NCI-H1092 (cell line): ENCODE data around the gene EXOC7.
"Not testable (repeated sequence)": the region's sequence is repeated elsewhere in the genome, so short reads cannot be mapped to it uniquely, and the experiment has no call there.

Source experiments
- DNase-seq: peaks from one replicate; lab custom pipeline; 2025; lab: John Stamatoyannopoulos, UW

Gene EXOC7

DNA sequence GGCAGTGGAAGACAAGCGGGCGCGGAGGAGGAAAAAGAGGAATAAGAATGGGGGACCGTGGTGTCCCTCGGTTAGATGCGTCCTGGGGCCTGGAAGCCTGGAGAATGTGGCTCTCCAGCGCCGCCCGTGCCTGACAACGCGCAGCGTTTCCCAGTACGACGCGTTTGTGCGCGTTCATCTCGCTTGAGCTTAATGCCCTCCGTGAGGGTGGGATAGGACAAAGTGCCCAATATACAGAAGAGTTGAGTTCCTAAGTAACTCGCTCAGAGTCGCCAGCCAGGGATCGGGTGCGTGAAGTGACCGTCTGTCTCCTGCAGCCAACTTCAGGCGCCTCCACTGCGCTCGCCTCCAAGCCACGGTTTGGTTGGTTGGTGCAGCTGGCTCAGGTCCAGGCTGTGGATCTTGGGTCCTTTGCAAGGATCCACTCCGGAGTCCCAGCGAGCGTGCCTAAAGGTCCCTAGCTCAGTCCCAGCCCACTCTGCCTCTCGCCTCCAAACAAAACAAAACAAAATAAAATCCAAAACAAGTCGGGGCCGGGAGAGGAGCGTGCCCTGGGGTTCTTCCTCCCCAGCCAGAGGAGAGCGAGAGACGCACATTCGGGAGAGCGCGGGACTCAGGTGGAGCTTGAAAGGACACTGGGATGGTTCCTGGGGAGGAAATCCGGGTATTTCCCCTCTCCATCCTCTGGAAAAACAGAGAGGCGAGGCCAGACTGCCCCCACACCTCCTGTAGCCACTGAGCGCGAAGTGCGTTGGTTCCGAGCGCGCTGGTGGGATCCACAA lies 28.0 kb downstream of the EXOC7 start:
- no peak for DNase-seq

DNA sequence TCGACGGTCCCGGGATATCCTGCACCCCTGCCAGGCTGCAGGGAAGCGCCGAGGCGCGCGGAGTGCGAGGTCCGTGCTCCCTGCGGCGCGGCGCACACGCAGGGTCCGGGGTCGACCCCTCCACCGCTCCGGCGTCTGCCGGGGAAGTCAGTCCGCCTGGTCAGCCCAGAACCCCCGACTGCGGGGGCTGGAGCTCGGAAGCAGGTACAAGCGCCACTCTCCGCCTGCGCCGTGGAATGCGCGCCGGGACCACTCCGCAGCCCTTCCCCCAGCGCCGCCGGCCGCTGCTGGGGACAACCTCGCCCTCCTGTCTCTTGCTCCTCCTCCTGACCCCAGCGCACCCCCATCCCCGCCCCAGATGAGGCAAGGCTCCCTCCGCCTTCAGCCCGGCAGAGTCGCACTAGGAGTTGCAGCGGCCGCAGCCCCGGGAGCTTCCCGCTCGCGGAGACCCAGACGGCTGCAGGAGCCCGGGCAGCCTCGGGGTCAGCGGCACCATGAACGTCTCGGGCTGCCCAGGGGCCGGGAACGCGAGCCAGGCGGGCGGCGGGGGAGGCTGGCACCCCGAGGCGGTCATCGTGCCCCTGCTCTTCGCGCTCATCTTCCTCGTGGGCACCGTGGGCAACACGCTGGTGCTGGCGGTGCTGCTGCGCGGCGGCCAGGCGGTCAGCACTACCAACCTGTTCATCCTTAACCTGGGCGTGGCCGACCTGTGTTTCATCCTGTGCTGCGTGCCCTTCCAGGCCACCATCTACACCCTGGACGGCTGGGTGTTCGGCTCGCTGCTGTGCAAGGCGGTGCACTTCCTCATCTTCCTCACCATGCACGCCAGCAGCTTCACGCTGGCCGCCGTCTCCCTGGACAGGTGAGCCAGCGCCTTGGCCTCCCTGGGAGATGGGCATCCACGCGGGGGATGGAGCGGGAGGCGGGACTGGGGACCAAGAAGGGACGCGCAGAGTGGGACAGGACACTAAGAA lies 28.9 kb downstream of the EXOC7 start, which contains the start of gene GALR2:
GALR2 (plus strand) TSS at position 392 of the 974 bp plus-strand sequence; CDS start at position 495, 103 bp downstream.
- no peak for DNase-seq

DNA sequence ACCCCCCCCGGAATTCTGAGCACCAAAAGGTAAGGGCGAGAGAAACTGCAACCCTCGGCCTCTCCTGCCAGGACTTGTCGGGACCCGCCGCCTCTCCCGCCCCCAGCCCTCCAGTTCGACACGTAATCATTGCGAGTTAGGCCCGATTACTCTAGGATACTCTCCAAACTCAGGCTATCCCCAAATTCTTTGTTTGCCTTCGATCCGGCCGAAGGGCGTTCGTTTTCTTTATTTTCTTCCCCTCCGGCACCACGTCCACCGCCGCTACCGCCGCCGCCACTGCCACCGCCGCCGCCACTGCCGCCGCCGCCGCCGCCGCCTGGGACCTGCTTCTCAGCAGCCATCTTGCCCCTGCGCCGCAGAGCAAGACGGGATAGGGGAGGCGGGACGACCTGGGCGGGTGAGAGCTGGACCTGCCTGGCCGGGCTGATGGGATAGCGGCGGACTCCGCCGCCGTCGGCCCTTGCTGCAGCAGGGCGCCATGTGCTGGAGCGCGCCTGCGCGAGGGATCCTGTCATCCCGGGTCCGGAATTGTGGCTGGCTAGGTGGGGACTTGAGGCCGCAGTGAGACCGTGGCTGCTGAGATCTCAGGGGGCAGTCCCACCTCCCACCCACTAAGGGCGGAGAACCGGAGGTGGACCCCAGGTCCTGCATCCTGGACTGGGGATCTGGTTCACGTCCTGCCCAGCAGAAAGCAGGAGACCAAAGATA lies 31.3 kb downstream of the EXOC7 start, which contains the start of gene SRP68:
SRP68 (minus strand) TSS at position 370 of the 711 bp plus-strand sequence; CDS start at position 344, 26 bp downstream.
- peak; percentile 86 for DNase-seq

DNA sequence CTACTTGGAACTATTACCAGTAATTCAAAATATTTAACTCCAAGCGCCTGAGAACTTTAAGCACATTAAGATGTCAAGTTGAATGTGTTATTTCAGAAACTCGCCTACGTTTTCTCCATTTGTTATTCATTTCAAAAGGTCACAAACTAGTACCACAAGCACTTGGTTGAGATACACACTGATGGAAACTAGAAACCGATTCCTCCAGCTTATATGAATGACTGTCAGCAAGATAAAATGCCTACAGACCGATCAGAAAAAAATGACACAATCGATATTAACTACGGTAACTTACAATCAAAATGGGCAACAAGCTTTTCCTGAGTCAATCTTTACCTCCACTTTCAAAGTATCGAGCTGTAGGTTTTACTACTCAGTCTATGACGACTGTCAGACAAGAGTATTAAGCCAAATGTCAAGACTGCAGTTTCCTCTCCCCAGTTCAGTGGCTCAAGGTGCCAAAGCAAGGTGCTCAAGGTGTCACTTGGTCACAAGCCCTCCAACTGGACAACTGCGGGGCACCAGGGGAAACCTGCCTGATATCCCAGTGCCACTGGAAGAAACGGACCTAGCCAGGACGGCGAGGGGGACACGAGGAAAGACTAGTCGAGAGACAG lies 31.9 kb downstream of the EXOC7 start:
- no peak for DNase-seq

DNA sequence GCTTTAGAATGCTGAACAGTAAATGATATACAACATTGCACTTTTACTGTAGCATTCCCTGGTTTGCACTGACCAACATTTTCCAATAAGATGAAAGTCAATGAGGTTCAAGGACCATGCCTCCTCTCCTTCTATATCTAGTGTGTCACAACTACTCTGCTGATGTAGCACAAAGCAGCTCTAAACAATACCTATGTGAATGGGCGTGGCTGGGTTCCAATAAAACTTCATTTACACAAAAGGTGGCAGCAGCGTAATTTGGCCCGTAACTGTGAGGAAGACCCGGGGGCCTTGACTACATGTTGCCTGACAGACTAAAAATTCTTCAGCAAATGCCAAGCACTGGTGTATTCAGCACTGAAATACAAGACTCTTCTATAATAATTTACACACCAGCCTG lies 37.8 kb downstream of the EXOC7 start:
- no peak for DNase-seq

DNA sequence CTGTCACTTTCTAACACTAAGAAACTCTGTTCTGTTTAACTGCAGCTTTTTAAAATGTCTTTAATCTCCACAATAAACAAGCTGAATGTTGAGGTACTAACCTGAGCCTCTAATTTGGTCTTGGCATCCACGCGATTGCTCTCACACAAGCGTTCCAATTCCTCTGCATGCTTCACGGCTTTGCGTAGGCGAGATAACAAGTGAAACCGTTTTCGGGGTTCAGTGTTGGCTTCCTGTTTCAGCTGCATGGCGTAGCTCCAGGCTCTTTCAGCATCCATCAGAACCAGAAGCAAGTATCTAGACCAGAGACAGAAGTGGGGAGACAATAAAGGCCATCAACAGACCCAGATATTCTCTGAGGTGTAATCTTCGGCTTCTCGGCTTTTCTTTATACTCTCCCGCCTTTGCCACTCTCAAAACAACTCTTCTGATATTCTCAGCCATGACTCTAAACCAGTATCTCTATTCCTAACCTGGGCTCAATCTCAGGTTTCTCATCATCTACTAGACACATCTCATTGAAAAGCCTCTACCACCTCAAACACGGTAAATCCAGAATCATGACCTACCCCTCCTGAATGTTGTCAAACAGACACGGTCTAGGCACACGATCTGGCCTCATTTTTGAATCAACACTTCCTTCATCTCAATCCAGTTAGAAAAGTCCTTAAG lies 39.6 kb downstream of the EXOC7 start:
- DNase-seq: no peak

DNA sequence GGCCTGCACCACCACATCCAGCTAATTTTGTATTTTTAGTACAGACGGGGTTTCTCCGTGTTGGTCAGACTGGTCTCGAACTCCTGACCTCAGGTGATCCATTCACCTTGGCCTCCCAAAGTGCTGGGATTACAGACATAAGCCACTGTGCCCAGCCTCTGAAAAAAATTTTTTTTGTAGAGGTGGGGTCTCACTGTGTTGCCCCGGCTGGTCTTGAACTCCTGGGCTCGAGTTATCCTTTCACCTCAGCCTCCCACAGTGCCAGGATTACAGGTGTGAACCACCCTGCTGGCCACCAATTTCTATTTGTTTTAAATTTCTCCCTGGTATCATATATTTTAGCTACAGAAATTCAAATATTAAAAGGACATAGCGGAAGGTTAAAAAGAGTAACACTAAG lies 45.3 kb downstream of the EXOC7 start:
- not testable (repeated sequence) for DNase-seq

DNA sequence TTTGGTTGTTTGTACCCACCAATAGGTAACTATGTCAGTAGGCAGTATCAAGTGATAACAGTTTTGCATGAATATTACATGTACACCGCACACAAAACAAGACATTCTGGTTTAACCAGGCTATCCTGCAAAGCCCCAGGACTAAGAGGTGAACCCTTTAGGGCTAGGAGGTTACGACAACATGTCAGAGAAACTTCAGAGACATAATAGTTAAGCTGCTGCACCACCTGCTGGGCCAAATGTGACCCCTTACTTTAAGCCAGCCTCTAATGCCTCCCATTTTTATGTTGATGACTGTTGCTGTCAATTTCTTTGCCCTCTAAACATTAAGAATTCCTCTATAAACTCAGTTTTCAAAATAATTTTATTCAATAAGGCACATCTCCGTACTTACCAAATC lies 46.7 kb downstream of the EXOC7 start:
- no peak for DNase-seq

DNA sequence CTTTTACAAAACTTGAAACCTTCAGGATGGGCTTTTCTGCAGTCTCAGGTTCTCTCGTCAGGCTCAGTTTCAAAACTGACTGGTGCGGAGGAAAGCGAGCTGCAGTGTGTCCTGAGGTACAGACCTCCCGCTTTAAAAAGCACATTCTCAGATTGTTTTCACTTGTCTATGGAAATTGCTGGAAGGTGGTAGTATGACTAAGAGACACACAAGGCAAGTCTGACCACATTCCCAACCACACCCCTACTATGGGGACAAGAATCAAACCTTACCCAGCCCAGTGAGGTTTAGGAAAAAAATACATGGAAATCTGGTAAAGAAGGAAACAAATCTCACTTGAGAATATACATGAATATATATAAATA lies 49.5 kb downstream of the EXOC7 start:
- DNase-seq: no peak

DNA sequence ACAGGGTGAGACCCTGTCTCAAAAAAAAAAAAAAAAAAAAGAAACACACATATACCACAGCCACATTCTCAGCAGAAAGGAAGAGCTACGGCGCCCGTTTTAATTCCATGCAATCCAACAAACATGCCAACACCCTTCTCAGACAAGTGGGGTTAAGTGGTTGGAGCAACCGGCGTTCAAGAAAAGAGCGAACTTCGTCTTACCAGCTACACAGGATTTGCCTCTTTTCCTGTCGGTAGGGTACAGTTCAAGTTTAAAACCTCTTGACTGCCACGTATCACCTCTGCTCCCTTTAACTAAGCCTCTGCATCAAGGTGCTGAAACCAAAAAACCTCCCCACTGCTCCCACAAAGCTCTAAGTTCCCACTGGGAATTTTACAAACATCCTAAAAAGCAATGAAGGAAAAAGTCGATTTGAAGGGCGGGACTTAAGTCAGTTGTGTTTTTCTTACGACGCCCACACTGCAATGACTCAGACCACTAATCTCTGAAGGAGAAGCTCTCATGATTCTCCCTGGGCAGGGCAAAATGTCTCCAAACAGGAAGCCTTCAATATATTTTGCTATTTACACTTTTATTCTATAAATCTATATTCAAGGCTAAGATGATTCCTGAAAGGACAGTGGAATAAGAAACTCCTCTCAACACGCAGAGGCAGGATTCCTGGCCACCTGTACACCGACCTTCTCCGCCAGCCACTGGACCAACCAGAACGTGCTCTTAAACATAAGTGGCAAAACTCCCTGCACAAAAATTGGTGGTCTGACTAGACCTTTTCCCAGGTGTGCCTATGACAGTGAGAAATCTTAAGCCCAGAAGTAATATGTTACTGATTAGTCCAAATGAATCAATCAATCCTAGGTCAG lies 50.1 kb downstream of the EXOC7 start:
- DNase-seq: no peak

DNA sequence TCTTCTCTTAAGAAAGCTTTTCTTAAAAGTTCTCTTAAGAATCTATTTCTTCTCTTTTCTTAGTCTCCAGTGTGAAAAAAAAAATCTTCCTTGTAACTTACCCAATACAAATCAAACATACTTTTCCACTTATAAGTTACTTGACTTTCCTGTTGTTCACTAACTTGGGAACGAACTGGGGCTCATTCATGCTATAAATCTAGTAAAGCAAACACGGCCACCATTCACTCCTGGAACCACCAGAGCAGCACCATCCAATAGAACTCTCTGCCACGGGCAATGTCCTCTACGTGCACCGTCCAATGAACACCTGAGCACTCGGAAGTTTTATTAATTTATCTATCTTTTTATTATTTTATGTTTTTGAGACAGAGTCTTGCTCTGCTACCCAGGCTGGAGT lies 52.0 kb downstream of the EXOC7 start:
- no peak for DNase-seq

DNA sequence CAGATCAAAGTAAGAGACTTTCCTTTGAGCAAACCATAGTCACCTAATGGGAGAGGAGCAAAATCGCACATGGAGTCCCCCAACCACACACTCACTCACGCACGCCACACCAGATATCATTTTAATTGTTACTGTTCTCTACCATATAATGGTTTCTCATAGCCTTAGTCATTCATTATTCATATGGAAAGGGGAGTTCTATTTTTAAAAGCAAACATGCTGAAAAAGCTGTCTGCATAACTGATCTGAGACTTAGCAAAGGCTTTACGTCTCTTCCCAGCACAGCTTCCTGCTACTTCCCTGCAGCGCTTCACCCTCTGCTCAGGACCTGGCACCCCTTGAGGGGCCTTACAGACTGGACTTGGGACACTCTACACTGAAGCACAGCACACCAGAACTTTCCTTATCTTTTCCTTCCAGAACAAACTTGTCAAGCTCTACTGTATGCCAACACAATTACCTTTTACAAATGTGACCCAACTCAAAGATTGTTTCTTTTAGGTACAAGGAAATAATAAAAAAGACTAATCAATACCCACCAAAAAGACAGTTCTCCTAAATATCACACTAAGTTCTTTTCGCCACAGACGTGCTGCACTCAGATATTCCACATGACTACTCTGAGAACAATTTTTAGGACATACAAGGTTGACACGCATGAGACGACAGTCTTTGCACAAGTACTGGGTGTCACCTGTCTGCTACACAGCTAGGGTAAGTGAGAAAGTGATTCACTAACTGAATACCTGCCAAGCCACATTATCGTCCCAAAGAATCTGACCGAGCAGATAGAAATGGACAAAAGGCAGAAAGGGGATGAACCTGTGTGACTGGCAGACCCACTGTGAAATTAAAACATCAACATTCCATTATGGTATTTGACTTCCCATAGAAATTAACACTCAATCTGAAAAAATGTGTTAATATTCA lies 52.8 kb downstream of the EXOC7 start:
- no peak for DNase-seq

DNA sequence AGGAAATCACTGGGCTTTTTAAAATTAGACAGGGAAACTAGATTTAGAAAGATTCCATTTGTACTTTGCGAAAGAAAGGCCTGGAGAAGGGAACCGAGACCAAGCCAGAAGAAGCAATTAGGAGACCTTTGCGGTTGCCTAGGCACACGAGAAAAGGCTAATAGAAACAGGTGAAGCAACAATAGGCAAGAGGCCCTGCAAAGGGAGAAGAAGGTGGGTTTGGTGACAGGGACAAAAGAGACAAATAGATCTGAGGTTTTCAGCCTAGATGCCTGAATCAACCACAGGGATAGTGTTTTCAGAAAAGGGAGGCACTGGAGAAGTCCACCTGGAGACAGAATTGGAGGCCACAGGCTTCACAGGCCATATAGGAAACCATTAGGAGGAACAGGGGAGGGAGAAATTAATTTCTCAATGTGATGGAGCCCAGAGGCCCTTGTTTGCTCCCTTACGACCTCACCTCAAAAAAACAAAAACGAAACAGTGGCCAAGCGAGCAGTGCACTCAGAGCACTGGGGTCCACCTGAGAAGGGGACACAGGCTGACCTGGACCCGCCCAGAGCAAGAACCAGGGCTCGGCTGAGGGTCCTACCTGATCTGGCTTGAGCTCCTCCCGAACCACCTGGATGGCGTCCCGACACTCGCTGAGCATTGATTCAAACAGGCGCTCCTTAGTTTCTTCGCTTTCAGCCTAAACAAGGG lies 53.6 kb downstream of the EXOC7 start:
- no peak for DNase-seq

DNA sequence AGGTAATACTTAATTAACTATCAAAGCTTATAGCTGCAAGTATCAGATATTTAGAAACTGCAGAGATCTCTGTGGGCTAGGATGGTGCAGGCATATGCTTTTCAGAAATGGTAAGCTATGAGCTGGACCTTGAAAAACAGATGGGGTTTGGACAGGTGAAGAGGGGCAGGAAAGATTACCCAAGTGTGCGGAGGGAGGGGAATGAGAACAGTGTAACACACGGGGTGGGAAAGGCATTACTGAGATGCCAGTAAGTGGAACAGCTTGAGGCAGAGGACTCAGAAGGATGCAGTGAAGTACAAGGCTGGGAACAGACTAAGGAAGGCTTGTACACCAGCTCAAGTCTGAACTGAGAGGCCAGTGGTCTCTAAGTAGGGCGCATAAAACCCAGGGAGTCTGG lies 54.3 kb downstream of the EXOC7 start:
- no peak for DNase-seq

DNA sequence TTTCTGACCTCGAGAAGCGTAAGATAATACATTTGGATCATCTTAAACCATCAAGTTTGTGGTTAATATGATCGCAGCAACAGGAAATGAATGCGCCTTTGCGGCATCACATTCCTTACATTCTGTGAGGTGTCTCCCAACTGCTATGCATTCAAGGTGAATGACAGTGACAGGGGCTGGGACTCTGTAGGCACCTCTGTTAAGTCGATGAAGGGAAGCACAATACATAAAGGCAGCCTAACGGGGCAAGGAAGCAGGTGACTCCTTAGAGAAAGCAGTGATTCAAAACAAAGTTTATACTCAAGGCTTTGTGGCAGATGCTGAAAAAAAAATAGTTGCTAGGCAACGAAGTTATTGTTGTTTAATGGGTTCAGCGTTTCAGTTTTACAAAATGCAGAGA lies 54.9 kb downstream of the EXOC7 start:
- no peak for DNase-seq

DNA sequence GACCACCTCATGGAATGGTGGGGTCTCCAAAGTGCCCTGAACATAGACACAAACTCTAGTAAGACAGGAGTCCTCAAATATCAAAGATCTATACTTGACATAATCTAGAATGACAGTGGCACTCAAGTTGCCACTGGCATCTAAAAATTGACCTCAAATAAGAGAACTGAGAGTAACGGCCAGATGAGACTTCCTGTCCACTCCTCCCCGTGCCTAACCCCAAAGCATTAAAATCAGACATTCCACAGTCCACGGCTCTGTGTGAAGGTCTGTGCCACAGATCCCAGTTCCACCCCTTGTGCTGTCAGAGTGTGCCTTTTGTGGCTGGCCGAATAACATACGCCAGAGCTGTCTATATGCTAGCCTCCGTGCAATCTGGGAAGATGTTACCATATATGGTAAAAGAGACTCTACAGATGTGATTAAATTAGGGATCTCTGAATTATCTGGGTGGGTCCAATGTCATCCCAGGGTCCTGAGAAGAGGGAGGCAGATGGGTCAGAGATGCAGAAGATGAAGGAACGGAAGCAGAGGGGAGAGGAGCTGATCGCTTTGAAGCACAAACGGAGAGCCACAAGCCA lies 55.5 kb downstream of the EXOC7 start:
- no peak for DNase-seq

DNA sequence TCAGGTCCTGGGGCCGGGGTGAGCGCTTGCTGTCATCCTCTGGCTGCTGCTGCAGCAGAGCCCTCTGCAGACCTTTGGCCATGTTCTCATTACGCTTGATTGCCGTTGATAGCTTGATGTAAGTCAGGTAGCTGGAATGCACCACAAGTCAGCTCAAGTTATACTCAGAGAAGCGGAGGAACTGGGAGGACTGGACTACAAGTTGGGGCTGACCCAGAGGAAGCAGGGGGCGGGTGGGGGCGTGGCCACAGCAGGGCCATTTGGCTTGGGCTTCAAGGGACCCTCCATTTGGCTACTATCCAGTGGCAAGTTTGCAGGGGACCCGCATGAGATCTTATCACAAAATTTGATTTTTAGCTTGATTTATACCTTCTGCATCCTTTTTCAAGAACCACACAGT lies 57.5 kb downstream of the EXOC7 start:
- DNase-seq: no peak

DNA sequence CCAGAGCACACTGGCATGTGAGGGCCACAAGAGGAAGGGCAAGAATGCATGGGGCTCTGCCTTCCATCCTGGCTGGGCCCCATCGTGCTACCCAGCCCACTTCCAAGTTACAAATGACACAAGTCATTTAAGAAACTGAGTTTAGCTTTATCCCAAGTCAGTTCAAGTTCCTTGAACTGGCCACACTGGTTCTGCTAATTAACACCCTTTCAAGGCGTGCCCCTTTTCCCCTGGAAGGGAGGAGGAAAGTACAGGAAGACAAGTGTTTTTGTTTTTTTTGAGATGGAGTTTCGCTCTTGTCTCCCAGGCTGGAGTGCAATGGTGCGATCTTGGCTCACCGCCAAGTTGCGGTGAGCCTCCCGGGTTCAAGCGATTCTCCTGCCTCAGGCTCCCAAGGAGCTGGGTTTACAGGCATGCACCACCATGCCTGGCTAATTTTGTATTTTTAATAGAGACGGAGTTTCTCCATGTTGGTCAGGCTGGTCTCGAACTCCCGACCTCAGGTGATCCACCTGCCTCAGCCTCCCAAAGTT lies 59.0 kb downstream of the EXOC7 start:
- not testable (repeated sequence) for DNase-seq
